ENCODE data around the gene ADARB1.

DNA sequence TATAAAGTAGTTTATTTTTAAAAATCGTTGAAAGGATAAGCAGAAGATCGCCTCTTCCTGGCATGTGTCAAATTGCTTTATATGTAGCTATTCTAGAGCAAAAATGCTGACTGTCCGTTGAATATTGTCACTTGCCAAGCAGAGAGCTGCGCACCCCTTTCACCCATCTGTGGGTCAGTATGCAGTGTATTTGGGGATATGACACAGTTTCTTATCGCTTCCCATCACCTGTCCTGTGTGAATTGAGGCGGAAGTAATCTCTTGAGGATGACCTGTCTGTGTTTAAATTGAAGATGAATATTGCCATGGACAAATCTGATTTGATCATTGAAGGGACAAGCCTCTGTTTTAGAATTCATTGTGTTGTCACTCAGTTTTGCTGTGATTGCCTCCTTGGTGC lies 161.1 kb downstream of the ADARB1 start:
- TF ChIP-seq, protein P1, sequence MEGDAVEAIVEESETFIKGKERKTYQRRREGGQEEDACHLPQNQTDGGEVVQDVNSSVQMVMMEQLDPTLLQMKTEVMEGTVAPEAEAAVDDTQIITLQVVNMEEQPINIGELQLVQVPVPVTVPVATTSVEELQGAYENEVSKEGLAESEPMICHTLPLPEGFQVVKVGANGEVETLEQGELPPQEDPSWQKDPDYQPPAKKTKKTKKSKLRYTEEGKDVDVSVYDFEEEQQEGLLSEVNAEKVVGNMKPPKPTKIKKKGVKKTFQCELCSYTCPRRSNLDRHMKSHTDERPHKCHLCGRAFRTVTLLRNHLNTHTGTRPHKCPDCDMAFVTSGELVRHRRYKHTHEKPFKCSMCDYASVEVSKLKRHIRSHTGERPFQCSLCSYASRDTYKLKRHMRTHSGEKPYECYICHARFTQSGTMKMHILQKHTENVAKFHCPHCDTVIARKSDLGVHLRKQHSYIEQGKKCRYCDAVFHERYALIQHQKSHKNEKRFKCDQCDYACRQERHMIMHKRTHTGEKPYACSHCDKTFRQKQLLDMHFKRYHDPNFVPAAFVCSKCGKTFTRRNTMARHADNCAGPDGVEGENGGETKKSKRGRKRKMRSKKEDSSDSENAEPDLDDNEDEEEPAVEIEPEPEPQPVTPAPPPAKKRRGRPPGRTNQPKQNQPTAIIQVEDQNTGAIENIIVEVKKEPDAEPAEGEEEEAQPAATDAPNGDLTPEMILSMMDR (IDR thresholded peaks at IDR 0.05): no peak
- no peak for TF ChIP-seq POLR2A (IDR thresholded peaks at IDR 0.05)

All from stomach (tissue), 4 donors.